ENCODE data around the gene DGKK.

DGKK gene

DNA sequence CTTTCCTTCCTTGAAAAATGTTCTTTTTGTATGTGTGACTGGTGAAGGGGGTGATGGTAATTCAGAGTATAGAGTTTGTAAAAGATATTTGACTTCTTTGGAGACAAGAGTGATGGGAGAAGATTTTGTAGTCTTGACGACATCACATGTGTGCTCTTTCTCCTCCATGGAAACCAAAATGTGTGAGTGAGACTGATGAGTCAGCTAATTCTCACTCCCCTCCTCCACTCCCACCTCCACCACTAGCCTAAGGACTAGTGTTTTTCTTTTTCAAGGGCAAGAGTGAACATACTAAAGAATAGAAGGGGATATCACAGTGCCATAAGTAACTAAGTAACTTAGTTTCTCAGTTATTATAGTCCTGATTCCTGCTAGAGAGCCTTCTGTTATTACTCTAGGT is 14.0 kb upstream of the DGKK start:
- H3K4me3 ChIP-seq (replicated peaks in 1 of 2; ENCODE audit: low read depth in 2 of 2, low read length in 2 of 2): no peak overlapping the region
- no peak for DNase-seq (ENCODE audit: low read depth in 2 of 2)
- TF ChIP-seq, protein P1, sequence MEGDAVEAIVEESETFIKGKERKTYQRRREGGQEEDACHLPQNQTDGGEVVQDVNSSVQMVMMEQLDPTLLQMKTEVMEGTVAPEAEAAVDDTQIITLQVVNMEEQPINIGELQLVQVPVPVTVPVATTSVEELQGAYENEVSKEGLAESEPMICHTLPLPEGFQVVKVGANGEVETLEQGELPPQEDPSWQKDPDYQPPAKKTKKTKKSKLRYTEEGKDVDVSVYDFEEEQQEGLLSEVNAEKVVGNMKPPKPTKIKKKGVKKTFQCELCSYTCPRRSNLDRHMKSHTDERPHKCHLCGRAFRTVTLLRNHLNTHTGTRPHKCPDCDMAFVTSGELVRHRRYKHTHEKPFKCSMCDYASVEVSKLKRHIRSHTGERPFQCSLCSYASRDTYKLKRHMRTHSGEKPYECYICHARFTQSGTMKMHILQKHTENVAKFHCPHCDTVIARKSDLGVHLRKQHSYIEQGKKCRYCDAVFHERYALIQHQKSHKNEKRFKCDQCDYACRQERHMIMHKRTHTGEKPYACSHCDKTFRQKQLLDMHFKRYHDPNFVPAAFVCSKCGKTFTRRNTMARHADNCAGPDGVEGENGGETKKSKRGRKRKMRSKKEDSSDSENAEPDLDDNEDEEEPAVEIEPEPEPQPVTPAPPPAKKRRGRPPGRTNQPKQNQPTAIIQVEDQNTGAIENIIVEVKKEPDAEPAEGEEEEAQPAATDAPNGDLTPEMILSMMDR (IDR thresholded peaks at IDR 0.05; ENCODE audit: low read depth, low read length): no peak

GRCh38 chrX:50483283-50483682 is 12.7 kb upstream of the DGKK start:
- H3K4me3 ChIP-seq (replicated peaks in 1 of 2; ENCODE audit: low read depth in 2 of 2, low read length in 2 of 2): no peak overlapping the region
- TF ChIP-seq, protein P1 (IDR thresholded peaks at IDR 0.05; ENCODE audit: low read depth, low read length): no peak
- no peak for DNase-seq (ENCODE audit: low read depth in 2 of 2)

GRCh38 chrX:50475208-50475607 is 4.6 kb upstream of the DGKK start:
- DNase-seq (ENCODE audit: low read depth in 2 of 2): no peak
- TF ChIP-seq, protein P1 (IDR thresholded peaks at IDR 0.05; ENCODE audit: low read depth, low read length): no peak
- no peak overlapping the region for H3K4me3 ChIP-seq (replicated peaks in 1 of 2; ENCODE audit: low read depth in 2 of 2, low read length in 2 of 2)

- no peak overlapping the region for H3K4me3 ChIP-seq (replicated peaks in 1 of 2; ENCODE audit: low read depth in 2 of 2, low read length in 2 of 2)
- TF ChIP-seq, protein P1 (IDR thresholded peaks at IDR 0.05; ENCODE audit: low read depth, low read length): no peak
- DNase-seq (ENCODE audit: low read depth in 2 of 2): no peak
Measured at GRCh38 chrX:50471390-50471789, 765 bp upstream of the DGKK start.

DNA sequence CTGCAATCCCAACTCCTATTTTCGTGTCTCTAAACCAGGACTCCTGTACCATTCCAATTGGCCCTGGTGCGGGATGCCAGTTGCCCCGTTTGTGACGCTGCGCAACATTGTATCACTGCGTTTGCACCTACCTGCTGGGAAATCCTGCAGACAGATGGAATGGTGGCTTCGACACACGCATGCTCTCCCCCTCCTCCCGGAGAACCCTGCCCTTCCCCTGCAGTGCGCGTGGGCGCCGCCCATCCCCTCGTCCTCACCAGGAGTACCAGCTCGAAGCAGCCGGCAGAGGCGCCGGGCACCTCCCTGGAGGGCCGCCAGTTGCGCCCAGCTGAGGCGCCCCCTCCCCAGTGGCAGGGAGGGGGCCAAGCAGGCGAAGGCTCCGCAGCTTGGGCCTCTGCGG is 1.4 kb downstream of the DGKK start:
- H3K4me3 ChIP-seq (replicated peaks in 1 of 2; ENCODE audit: low read depth in 2 of 2, low read length in 2 of 2): no peak overlapping the region
- no peak for DNase-seq (ENCODE audit: low read depth in 2 of 2)
- TF ChIP-seq, protein P1 (IDR thresholded peaks at IDR 0.05; ENCODE audit: low read depth, low read length): no peak

DNA sequence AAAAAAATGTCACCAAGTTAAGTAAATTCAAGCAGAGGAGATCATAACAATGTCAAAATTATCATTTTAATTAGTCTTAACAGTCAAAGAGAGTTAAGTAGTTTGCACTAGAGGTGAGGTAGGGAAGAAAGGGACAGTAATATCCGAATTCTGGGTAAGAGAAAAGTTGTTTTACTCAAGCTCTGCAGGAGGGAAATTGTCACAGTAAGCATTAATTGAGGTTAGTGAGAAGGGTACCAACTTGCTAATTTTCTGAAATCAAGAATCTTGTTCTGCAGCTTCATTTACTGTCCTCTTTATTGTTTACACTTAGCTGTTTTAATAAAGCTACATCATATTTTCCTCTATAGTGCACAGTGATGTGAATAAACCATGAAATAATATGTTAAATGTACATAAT is 11.0 kb downstream of the DGKK start:
- TF ChIP-seq, protein P1 (IDR thresholded peaks at IDR 0.05; ENCODE audit: low read depth, low read length): no peak
- DNase-seq (ENCODE audit: low read depth in 2 of 2): no peak
- H3K4me3 ChIP-seq (replicated peaks in 1 of 2; ENCODE audit: low read depth in 2 of 2, low read length in 2 of 2): no peak overlapping the region

GRCh38 chrX:50458483-50458882 is 12.1 kb downstream of the DGKK start:
- no peak overlapping the region for H3K4me3 ChIP-seq (replicated peaks in 1 of 2; ENCODE audit: low read depth in 2 of 2, low read length in 2 of 2)
- no peak for DNase-seq (ENCODE audit: low read depth in 2 of 2)
- TF ChIP-seq, protein P1 (IDR thresholded peaks at IDR 0.05; ENCODE audit: low read depth, low read length): no peak

Data from cardiac fibroblast (primary cell).